ENCODE results near the gene WDR5B. TPM values are rescaled to one million over a fixed set of nuclear protein-coding genes. Genes with fewer than 3 reads are reported as not detected.
A peak's percentile ranks its signal among the peaks of the same experiment; 100 is the strongest.

Gene WDR5B
- total RNA-seq, 4 donors from 2014 or later, result 1.4 to 3.0 (median 2.1) TPM

DNA sequence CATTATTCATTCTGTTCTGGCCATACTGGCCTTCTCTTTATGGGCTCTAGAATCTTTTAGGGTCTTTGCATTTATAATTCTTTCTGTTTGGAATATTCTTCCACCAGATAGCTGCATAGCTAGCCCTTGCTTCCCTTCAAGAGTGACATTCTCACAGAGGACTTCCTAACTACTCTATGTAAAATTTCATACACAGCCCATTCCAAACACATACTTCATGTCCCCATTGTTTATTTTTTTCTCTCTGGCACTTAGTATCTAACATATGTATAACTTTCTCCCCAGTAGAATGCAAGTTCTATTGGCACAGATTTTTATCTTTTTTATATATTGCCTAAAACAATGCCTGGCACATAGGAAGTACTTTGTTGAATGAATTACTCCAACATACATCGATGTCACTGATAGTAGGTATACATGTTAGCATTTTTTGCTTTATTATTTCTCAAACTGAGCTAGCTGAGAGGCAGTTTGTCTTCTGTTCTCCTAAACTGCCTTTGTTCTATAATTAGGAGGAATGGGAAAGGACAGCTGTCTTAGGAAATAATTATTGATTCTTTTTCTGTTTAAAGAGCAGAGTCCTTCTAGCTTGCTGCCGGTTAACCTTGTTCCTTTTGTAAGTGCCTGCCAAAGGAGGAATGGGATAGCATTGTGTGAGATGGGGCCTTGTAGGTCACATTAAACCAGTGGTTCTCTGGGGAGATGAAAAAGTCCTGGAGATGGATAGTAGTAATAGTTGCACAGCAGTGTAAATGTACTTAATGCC lies 24.0 kb downstream of the WDR5B start:
- H3K9me3 ChIP-seq, result no peaks in the 10 kb centered on the region
- H3K27ac ChIP-seq, result peak overlapping the region in 2 of 4 donors; percentile 4 to 6
- intact Hi-C loops (cut with DNase I; ENCODE audit: low total_unique reads), result loop anchor here (2.0 to 5.0 kb wide), 2 partner anchors 170 to 289 kb away; partner anchors contain the start of genes DTX3L, PARP14 and PARP9
- H3K4me1 ChIP-seq, result peaks cover 0 to 23% of the 10 kb centered on the region in 2 donors
- no peak for ATAC-seq
- TF ChIP-seq, protein P1, sequence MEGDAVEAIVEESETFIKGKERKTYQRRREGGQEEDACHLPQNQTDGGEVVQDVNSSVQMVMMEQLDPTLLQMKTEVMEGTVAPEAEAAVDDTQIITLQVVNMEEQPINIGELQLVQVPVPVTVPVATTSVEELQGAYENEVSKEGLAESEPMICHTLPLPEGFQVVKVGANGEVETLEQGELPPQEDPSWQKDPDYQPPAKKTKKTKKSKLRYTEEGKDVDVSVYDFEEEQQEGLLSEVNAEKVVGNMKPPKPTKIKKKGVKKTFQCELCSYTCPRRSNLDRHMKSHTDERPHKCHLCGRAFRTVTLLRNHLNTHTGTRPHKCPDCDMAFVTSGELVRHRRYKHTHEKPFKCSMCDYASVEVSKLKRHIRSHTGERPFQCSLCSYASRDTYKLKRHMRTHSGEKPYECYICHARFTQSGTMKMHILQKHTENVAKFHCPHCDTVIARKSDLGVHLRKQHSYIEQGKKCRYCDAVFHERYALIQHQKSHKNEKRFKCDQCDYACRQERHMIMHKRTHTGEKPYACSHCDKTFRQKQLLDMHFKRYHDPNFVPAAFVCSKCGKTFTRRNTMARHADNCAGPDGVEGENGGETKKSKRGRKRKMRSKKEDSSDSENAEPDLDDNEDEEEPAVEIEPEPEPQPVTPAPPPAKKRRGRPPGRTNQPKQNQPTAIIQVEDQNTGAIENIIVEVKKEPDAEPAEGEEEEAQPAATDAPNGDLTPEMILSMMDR (IDR thresholded peaks at IDR 0.05 in 4 of 5, conservative IDR thresholded peaks at IDR 0.05 in 1 of 5), result no peak
- no peak for TF ChIP-seq POLR2A (IDR thresholded peaks at IDR 0.05)
- H3K4me3 ChIP-seq, result no peak overlapping the region
- in situ Hi-C loops (cut with MboI; ENCODE audit: low sequenced_read_pairs in 4 of 4), result loop anchor here (5.0 to 25.0 kb wide), 4 partner anchors 283 to 855 kb away; partner anchors contain the start of genes HSPBAP1 (in 1 of the 4), POLQ (in 1 of the 4) and SLC49A4 (in 1 of the 4)
- H3K36me3 ChIP-seq, result peaks cover 0 to 4% of the 10 kb centered on the region in 2 donors
- H3K27me3 ChIP-seq, result no peaks in the 10 kb centered on the region
- DNase-seq, result no peak

DNA sequence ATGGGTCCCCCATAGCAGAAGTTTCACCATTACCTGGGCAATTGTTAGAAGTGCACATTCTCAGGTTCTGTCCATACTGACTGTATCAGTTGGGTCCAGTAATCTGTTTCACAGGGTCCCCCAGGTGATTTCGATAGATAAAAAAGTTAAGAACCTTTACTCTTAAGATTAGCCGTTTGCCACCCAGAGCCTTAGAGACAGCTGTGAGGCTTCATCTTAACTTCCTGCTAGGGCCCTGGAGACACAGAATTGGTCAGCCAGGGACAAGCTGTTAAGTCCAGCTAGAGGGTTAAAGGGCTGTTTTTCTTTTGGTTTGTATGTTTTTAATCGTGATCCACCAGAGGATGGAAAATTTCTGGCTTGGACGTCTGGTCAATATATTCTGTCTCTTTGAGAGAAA lies 25.2 kb downstream of the WDR5B start:
- Histone ChIP-seq H3K4me3 (no peak overlapping the region), H3K4me1 (peaks cover 3 to 27% of the 10 kb centered on the region in 2 donors), H3K36me3 (peaks cover 0 to 4% of the 10 kb centered on the region in 2 donors), H3K27ac (peak overlapping the region in 3 of 4 donors; percentile 29 to 47 (median 37)), H3K9me3 (no peaks in the 10 kb centered on the region), H3K27me3 (no peaks in the 10 kb centered on the region)
- intact Hi-C loops (cut with DNase I; ENCODE audit: low total_unique reads) (loop anchor here (5.0 kb wide), 1 partner anchor 172 kb away; the partner anchor contains the start of genes DTX3L and PARP9), in situ Hi-C loops (cut with MboI; ENCODE audit: low sequenced_read_pairs in 4 of 4) (loop anchor here (5.0 to 25.0 kb wide), 4 partner anchors 284 to 853 kb away; partner anchors contain the start of genes HSPBAP1 (in 1 of the 4), POLQ (in 1 of the 4) and SLC49A4 (in 1 of the 4))
- TF ChIP-seq POLR2A (IDR thresholded peaks at IDR 0.05), result no peak
- DNase-seq (no peak), ATAC-seq (no peak)

DNA sequence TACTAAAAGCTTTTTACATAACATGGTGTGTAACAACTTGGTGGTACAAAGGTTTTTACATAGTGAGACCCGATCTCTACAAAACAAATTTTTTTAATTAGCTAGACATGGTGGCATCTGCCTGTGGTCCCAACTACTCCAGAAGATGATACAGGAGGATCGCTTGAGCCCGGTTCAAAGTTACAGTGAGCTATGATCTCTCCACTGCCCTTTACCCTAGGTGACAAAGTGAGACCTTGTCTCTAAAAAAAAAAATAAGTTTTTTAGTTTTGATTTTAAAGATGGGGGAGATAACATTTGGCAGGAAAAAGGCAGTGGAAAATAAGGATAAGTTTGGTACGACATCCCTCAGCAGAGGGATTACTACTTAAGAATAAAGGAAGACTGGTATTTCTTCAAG lies 26.0 kb downstream of the WDR5B start:
- TF ChIP-seq POLR2A (IDR thresholded peaks at IDR 0.05), result no peak
- TF ChIP-seq, protein P1 (IDR thresholded peaks at IDR 0.05 in 4 of 5, conservative IDR thresholded peaks at IDR 0.05 in 1 of 5), result no peak
- Histone ChIP-seq H3K27ac (peak overlapping the region in 2 of 4 donors; percentile 29 to 37), H3K36me3 (peaks cover 0 to 4% of the 10 kb centered on the region in 2 donors), H3K4me1 (peaks cover 8 to 34% of the 10 kb centered on the region in 2 donors), H3K9me3 (no peaks in the 10 kb centered on the region), H3K4me3 (no peak overlapping the region), H3K27me3 (no peaks in the 10 kb centered on the region)
- DNase-seq, result no peak
- in situ Hi-C loops (cut with MboI; ENCODE audit: low sequenced_read_pairs in 4 of 4), result loop anchor here (5.0 to 25.0 kb wide), 5 partner anchors 125 to 853 kb away; partner anchors contain the start of genes KPNA1 (in 2 of the 4), HSPBAP1 (in 1 of the 4), POLQ (in 1 of the 4) and SLC49A4 (in 1 of the 4)
- intact Hi-C loops (cut with DNase I; ENCODE audit: low total_unique reads), result loop anchor here (5.0 to 10.0 kb wide), 5 partner anchors 172 to 807 kb away; partner anchors contain the start of genes DTX3L, EAF2, GOLGB1 and IQCB1
- ATAC-seq, result no peak

DNA sequence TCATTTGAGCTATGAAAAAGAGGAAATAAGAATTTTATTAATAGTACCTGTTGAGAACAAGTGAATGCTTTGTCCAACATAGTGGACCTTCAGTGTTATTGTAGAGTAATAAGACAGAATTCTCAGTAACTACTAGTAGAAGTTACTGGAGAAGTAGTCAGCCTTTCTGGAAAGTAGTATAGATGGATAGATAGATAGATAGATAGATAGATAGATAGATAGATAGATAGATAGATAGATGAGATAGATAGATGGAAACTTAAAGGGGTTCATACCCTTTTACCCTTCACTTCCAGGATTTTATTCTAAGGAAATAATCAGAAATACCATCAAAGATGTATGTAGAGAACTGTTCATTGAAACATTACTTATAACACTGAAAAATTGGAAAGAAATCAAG lies 26.7 kb downstream of the WDR5B start:
- peaks cover 0 to 4% of the 10 kb centered on the region in 2 donors for H3K36me3 ChIP-seq
- DNase-seq (no peak), ATAC-seq (no peak)
- H3K4me3 ChIP-seq, result no peak overlapping the region
- H3K27me3 ChIP-seq, result no peaks in the 10 kb centered on the region
- H3K27ac ChIP-seq, result no peak overlapping the region
- H3K4me1 ChIP-seq, result peaks cover 15 to 38% of the 10 kb centered on the region in 2 donors
- no peaks in the 10 kb centered on the region for H3K9me3 ChIP-seq
- in situ Hi-C loops (cut with MboI; ENCODE audit: low sequenced_read_pairs in 4 of 4), result loop anchor here in 2 of 4 donors (10.0 to 25.0 kb wide), 3 partner anchors 126 to 852 kb away; partner anchors contain the start of genes KPNA1 (in 2 of the 2), HSPBAP1 (in 1 of the 2), POLQ (in 1 of the 2) and SLC49A4 (in 1 of the 2)
- TF ChIP-seq, protein P1 (IDR thresholded peaks at IDR 0.05 in 4 of 5, conservative IDR thresholded peaks at IDR 0.05 in 1 of 5), result no peak
- intact Hi-C loops (cut with DNase I; ENCODE audit: low total_unique reads), result loop anchor here (5.0 to 10.0 kb wide), 4 partner anchors 554 to 808 kb away; partner anchors contain the start of genes EAF2, GOLGB1, IQCB1 and PDIA5

All from gastrocnemius medialis (tissue), 4 donors.